AG08396 (cell line): Measurements from ENCODE around the gene UGT1A10.
"Not testable (repeated sequence)": the region's sequence is repeated elsewhere in the genome, so short reads cannot be mapped to it uniquely, and the experiment has no call there.

Experiments
- DNase-seq: peaks from one replicate; pipeline ENCODE4 v3.0.0; 2012; ENCODE audit warnings: low spot score, mixed read lengths

The UGT1A10 gene

GRCh38 chr2:233692648-233693047 is 56.4 kb downstream of the UGT1A10 start, which contains the start of gene UGT1A6:
UGT1A6 (plus strand) TSS chr2:233692890; CDS start chr2:233693005, 115 bp downstream.
- no peak for DNase-seq

GRCh38 chr2:233693963-233694362 is 57.7 kb downstream of the UGT1A10 start:
- no peak for DNase-seq

DNA sequence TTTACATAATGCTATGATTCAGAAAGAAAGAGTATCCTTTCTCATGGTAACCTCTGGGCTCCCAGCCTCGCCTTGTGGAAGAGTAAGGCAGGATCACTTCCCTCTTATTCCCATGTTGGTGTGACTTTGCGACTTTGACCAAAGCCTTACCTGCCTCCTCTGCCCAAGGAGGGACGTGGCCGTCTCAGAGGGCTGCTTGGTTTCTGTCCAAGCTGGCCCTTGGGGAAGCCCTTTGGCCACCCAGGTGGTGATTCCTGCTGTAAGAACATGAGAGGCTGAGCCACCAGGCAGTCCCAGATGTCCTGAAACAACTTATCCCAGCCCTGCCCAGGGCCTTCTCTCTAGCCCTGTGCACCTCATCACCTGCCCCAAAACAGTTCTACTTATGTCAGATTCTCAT is 62.5 kb downstream of the UGT1A10 start:
- DNase-seq: no peak

- no peak for DNase-seq
Observed at GRCh38 chr2:233699424-233700027, 63.3 kb downstream of the UGT1A10 start.

DNA sequence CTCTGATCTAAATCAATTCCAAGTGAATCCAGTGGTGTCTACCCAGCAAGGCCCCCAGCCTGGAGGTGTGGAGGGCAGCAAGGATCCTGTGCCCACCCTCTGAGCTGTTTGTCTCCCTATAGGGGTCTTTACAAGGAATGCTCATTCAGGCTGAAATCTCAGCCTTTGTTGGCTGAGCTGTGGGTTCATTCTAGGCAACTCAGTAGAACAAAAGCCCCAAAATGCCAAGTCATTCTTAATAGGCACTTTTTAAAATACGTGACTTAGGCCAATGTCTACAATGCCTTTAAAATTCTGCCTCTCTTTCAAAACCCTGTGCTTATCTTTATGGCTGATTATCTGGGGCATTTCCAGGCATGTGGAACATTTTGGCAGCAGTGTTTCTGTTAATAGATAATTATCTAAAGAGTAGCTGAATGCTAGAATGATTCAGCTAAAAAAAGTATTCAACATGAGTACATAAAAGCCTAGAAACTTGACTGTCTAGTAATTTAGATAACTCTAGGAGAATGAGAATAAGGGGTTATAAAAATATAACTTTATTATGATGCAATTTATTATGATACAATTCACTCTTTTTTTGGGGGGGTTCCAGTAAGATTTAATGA is 63.9 kb downstream of the UGT1A10 start:
- no peak for DNase-seq

GRCh38 chr2:233700842-233701241 is 64.6 kb downstream of the UGT1A10 start:
- not testable (repeated sequence) for DNase-seq

DNA sequence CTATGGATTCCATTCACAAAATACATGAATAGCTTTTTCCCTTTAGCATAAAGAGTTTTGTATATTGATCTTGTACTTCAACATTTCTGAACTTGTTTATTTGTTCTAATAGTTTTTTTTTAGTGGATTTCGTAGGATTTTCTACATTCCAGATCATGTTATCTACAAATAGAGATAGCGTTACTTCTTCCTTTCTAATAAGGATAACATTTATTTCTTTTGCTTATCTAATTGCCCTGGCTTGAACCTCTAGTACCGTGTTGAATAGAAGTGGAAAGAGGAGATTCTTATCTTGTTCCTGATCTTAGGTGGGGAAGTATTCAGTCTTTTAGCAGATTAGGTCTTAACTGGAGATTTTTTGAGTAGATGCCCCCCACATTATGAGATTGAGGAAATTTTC is 66.0 kb downstream of the UGT1A10 start:
- no peak for DNase-seq

DNA sequence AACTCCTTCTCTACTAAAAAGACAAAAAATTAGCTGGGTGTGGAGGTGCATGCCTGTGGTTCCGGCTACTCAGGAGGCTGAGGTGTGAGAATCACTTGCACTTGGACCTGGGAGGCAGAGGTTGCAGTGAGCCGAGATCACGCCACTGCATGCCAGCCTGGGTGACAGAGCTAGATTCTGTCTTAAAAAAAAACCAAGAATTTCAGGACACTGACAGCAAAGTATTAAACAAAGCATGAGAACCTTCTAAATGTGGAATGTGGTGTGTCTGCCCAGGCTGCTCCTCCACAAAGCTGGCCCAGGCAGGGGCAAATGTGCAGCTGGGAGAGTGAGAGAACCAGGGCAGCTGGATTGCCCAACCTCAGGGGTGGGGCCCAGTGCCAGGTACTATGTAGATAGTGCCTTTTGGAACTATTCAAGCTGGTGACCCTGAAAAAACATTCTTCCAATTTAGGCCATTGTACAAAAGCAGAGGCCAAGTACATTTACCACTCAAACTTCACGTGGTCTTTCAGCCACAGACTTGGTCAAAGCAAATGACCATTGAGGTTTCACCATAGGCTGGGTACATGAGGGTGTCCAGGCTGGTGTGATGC is 69.8 kb downstream of the UGT1A10 start:
- DNase-seq: peak; percentile 24

DNA sequence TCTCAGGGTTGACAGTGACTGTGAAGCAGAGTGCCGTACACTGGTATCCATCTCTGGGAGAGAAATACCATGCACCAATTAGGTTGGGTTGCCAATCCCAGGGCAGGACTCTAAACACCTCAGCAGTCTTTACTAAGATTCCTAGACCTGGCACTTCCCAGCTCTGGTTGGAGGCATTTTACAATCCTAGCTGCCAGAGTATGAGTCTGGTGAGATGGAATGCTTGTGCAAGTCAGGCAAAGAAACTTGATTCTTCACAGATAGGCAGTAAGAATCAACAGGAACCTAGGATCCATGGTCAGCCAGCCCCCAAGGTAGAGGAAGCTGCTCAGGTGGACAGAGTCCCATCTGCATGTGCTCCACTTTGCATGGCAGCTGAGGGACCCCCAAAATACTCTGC is 70.5 kb downstream of the UGT1A10 start:
- peak; percentile 16 for DNase-seq

DNA sequence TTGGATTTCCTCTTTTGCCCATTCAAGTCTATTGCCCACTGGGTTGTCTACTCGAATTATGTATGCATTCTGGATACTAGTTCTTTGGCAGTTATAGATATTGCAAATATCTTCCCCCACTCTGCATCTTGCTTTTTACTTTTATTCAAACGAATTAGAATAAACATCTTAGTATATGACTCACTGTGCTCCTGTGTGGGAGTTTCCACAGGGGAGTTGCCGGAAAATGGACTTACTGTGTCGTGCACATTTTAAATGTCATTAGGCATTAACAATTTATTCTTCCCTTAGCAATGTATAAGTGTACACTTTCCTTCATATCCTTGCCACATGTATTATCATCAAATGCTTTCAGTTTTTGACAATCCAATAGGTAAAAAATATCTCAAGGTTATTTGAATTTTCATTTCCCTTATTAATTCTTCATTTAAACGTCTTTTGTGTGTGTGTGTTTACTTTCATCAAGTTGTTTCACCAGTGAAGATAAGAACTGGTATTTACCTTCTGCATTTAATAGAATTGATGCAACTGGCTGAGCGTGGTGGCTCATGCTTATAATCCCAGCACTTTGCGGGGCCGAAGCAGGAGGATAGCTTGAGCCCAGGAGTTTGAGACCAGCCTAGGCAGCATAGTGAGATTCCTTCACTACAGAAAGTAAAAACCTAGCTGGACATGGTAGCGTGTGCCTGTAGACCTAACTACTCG is 71.8 kb downstream of the UGT1A10 start:
- no peak for DNase-seq

DNA sequence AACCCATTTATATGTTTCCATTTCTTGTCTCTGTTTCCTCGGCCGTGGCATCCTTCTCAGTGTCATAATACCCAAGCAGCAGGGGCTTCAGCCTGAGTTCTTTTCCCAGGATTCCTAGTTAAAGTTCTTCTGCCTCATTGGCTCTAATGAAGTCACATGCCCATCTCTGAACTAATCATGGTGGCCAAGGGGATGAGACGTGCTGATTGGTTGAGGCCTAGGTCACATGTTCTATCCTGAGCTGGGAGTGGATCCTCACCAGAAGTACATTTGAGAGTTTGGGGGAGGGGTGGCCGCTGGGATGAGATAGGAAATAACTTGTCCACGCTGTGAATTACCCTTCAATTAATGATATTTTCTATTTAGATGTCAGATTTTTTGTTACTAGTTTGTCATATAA is 72.7 kb downstream of the UGT1A10 start:
- DNase-seq: no peak

GRCh38 chr2:233711312-233712008 is 75.2 kb downstream of the UGT1A10 start:
- DNase-seq: peak; percentile 79

DNA sequence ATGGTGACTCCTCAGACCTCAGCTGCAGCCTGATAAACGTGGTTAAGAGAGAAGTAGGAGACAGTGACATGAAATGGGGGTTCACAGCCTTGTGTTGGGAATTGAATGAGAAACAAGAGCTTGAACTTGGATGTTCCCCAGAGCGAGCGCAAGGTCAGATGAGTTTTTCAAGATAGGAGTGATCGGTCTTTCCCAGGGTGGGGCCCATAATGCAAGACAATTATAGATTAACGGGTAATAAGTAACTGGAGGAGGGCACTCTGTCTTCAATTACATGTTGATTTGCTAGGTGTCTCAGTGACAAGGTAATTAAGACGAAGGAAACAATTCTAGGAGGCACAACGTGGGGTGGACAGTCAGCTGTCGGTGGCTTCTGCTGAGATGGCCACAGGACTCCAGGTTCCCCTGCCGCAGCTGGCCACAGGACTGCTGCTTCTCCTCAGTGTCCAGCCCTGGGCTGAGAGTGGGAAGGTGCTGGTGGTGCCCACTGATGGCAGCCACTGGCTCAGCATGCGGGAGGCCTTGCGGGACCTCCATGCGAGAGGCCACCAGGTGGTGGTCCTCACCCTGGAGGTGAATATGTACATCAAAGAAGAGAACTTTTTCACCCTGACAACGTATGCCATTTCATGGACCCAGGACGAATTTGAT is 76.5 kb downstream of the UGT1A10 start, which contains the start of gene UGT1A5:
Gene UGT1A5 (plus strand): TSS at position 297 of the 651 bp plus-strand sequence. CDS start 85 bp downstream, at position 382.
- DNase-seq: no peak

DNA sequence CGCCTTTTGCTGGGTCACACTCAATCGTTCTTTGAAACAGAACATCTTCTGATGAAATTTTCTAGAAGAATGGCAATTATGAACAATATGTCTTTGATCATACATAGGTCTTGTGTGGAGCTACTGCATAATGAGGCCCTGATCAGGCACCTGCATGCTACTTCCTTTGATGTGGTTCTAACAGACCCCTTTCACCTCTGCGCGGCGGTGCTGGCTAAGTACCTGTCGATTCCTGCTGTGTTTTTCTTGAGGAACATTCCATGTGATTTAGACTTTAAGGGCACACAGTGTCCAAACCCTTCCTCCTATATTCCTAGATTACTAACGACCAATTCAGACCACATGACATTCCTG is 77.0 kb downstream of the UGT1A10 start:
- DNase-seq: no peak

GRCh38 chr2:233714121-233714520 is 77.9 kb downstream of the UGT1A10 start:
- DNase-seq: no peak

DNA sequence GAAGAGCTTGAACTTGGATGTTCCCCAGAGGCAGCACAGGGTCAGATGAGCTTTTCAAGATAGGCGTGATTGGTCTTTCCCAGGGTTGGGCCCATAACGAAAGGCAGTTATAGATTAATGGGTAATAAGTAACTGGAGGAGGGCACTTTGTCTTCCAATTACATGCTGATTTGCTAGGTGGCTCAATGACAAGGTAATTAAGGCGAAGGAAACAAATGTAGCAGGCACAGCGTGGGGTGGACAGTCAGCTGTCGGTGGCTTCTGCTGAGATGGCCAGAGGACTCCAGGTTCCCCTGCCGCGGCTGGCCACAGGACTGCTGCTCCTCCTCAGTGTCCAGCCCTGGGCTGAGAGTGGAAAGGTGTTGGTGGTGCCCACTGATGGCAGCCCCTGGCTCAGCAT is 82.3 kb downstream of the UGT1A10 start, which contains the start of gene UGT1A4:
Gene UGT1A4 (plus strand): TSS at position 185 of the 400 bp plus-strand sequence. CDS start 85 bp downstream, at position 270.
- no peak for DNase-seq

- no peak for DNase-seq
Observed at GRCh38 chr2:233728723-233729301, 92.6 kb downstream of the UGT1A10 start, which contains the start of gene UGT1A3. UGT1A3 (plus strand) TSS chr2:233729042; CDS start chr2:233729127, 85 bp downstream.

DNA sequence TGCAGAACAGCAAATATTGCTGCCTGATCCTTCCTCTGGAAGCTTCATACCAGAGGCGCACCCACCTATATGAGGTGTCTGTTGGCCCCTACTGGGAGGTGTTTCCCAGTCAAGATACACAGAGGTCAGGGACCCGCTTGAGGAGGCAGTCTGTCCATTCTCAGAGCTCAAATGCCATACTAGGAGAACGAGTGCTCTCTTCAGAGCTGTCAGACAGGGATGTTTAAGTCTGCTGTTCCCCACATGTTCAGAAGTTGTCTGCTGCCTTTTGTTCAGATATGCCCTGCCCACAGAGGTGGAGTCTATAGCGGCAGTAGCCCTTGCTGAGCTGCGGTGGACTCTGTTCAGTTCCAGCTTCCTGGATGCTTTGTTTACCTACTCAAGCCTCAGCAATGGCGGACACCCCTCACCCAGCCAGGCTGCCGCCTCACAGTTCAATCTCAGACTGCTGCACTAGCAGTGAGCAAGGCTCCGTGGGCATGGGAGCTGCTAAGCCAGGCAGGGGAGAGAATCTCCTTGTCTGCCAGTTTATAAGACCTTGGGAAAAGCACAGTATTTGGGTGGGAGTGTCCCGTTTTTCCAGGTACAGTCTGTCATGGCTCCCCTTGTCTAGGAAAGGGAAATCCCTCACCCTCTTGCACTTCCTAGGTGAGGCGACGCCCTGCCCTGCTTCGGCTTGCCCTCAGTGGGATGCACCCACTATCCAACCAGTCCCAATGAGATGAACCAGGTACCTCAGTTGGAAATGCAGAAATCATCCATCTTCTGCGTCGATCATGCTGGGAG is 100.8 kb downstream of the UGT1A10 start:
- DNase-seq: not testable (repeated sequence)

- DNase-seq: no peak
Observed at GRCh38 chr2:233740870-233741269, 104.6 kb downstream of the UGT1A10 start.
